HG03442 (cell line): ENCODE measurements around the gene HEATR5A.
"Not testable (repeated sequence)": the region's sequence is repeated elsewhere in the genome, so short reads cannot be mapped to it uniquely, and the experiment has no call there.

Source experiments
- ATAC-seq: cut with Tn5 transposase; IDR thresholded peaks from one replicate; pipeline ENCODE4 v1.9.1; 2021; ENCODE audit warnings: mild to moderate bottlenecking, moderate library complexity; ENCODE audit not compliant: unreplicated experiment

The HEATR5A gene

GRCh38 chr14:31420319-31421111 lies at the start of gene HEATR5A:
TSS of gene HEATR5A (minus strand) at chr14:31420550. CDS start at chr14:31402975, 17,575 bp downstream.
- peak; percentile 96 for ATAC-seq

DNA sequence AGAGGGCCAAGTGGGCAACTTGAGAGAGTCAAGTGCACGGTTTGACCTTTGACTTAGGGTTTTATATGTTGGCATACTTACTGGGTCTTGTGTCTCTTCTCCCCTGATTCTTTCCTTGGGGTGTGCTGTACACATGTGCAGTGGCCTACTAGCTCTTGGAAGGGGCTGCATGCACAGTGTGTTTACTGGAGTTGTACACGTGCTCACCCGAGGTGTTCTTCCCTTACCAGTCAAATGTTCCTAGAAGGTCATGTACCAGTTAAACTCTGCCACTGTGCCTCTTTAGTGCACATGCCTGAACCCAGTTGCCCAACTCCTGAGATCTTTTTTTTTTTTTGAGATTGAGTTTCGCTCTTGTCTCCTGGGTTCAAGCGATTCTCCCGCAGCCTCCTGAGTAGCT lies 46.2 kb upstream of the HEATR5A start:
- ATAC-seq, result no peak

DNA sequence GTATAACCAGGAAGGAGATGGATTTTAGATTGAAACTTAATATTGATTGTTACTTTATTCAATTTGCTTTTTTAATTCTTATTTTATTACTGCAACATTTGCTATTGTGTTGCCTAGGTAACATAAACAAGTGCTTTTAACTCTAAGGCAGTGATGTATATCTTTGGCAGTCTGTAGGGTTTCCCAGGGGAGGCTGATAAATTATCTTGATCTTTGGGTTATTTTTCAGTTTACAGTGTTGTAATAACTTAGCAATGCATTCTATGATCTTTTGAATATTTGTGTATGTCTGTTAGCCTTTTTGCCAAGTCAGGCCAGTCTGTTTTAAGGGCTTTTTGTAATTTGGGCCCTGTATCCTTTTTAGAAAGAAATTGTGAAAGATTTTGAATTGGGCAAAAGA lies 44.8 kb upstream of the HEATR5A start:
- no peak for ATAC-seq

DNA sequence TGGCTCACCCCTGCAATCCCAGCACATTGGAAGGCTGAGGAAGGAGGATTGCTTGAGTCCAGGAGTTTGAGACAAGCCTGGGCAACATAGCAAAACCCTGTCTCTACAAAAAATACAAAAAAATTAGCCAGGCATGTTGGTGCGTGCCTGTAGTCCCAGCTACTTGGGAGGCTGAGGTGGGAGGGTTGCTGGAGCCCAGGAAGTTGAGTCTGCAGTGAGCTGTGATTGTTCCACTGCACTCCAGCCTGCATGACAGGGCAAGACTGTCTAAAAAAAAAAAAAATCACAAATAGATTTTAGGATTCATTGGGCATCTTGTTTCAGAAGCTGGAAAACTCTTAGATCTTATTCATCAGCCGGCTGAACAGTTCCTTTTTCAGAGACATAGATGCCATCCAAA lies 42.1 kb upstream of the HEATR5A start:
- ATAC-seq, result not testable (repeated sequence)

GRCh38 chr14:31461545-31461944 lies 41.2 kb upstream of the HEATR5A start:
- ATAC-seq, result no peak

GRCh38 chr14:31457665-31458659 lies 37.6 kb upstream of the HEATR5A start:
- no peak for ATAC-seq

DNA sequence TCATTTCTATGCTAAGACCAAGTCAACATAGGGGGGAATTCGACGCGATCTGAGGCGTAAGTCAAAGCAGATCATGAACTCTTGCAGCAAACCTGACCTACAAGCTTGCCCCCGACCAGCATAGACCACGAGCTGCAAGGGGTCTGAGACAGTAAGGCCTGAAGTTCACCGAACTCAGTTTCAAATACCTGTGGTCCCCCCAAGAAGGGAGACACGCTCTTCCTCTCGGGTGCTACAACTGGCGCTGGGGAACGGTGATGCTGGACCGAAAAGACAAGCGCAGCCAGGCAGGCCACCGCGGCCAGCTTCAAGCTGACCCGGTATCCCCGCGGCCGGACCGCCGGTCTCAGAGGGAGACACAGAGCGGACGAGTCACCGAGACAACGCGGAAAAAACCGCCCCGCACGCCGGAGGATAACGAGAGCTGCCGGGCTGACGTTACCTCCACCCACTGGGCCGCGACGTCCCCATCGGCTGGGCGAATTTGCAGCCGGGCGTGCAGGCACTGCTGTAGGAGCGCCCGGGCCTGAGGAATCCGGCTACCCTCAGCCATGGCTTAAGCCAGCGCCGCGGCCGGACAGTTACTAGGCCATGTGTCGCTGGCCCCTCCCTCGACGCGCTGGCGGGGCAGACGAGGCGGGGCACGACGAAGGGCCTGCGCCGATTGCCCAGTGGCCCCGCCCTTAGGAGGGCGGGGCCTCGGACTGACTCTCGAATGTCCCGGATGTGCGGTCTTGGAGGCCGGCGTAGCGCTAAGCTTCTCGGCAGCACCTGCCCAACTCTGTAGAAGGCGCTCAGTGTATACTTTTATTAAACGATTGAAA lies 36.7 kb upstream of the HEATR5A start, which contains the start of gene DTD2:
TSS of gene DTD2 (minus strand) at position 666 of the 824 bp plus-strand sequence. CDS start at position 553, 113 bp downstream.
- ATAC-seq, result peak; percentile 96

- ATAC-seq, result peak; percentile 73
These were observed 29.7 kb upstream of the HEATR5A start for GRCh38 chr14:31449971-31450610.

DNA sequence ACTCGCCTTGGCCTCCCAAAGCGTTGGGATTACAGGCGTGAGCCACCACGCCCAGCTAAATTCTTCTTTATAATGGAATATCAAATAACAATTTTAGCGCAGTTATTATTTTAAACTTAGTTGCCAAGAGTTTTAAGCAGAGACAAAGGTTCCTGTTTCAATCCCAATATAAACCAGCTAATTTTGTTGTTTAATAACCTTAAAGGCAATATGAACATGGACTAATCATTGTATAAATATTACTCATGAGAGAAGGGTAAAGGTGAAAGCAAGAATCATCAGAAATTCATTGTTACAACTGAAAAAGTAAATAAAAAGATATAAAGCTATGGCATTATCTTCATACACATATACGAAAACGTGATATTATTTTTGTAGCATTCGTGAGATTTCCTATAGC lies 28.8 kb upstream of the HEATR5A start:
- ATAC-seq, result no peak

DNA sequence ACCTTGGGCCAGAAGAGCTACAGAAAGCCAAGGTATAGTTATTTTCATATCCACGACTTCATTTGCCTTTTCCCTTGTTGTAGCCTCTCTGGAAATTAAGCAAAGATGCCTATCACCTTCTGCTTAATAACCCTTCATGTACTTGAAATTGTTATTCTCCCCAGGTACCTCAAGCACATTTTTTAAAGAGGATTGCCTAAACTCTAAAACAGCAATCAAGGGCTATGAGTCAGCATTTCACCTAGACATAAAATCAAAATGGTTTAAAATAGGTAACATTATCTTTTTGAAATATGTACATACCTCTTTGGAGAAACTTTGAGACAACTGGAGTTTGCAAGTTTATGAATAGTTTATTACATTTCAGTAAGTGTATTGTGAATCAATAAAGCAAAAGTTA lies 25.4 kb upstream of the HEATR5A start:
- ATAC-seq, result no peak

DNA sequence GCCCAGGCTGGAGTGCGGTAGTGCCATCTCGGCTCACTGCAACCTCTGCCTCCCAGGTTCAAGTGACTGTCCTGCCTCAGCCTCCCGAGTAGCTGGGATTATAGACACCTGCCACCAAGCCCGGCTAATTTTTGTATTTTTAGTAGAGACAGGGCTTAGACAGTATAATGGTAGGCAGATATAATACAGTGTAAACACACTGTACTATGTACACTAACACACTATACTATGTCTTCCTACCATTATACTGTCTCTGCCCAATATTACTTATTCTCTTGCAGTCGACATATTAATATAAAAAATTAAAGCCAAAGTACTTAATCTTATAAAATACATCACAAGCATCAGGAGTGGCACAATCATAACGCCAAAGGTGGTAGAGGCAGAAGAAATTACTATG lies 21.9 kb upstream of the HEATR5A start:
- ATAC-seq, result no peak

DNA sequence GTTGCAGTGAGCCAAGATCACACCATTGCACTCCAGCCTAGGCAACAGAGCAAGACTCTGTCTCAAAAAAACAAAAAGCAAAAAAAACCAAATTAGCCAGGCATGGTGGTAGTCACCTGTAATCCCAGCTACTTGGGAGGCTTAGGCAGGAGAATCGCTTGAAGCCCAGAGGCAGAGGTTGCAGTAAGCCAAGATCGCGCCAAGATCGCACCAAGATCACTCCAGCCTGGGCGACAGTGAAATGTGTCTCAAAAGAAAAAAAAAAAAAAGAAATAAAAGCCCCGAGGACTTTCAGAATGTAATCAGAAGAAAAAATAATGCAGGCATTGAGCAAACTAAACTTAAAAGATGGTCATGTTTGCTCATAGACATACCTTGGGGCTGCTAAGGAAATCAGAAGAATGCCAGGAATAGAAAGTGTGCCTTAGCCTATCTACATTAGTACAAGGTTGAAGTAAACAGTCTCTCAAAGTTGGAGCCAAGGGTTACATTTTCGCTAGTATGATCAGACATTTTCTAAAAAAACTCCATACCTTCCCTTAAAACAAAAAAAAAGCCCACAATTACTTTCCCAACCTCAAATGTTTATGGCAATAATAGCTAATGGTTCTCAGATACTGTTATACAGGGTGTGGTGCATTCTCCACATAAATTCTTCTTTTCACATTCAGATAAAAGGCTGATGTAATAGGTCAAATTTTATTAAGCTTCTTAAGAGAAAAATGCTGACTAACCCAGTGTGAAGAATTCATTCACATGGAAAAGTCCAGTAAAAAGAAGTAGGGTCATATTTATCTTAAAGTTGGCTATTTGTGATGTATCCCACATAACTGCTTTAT lies 21.1 kb upstream of the HEATR5A start:
- no peak for ATAC-seq

- no peak for ATAC-seq
These were observed 19.9 kb upstream of the HEATR5A start for GRCh38 chr14:31440280-31440679.

- ATAC-seq, result no peak
These were observed 19.2 kb upstream of the HEATR5A start for GRCh38 chr14:31439561-31439960.

DNA sequence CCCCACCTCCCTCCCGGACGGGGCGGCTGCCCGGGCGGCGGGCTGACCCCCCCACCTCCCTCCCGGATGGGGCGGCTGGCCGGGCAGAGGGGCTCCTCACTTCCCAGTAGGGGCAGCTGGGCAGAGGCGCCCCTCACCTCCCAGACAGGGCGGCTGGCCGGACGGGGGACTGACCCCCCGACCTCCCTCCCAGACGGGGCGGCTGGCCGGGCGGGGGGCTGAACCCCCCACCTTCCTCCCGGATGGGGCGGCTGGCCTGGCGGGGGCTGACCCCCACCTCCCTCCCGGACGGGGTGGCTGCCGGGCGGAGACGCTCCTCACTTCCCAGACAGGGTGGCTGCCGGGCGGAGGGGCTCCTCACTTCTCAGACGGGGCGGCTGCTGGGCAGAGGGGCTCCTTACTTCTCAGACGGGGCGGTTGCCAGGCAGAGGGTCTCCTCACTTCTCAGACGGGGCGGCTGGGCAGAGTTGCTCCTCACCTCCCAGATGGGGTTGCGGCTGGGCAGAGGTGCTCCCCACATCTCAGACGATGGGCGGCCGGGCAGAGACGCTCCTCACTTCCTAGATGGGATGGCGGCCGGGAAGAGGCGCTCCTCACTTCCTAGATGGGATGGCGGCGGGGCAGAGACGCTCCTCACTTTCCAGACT lies 16.8 kb upstream of the HEATR5A start:
- not testable (repeated sequence) for ATAC-seq

GRCh38 chr14:31435276-31435675 lies 14.9 kb upstream of the HEATR5A start:
- no peak for ATAC-seq

DNA sequence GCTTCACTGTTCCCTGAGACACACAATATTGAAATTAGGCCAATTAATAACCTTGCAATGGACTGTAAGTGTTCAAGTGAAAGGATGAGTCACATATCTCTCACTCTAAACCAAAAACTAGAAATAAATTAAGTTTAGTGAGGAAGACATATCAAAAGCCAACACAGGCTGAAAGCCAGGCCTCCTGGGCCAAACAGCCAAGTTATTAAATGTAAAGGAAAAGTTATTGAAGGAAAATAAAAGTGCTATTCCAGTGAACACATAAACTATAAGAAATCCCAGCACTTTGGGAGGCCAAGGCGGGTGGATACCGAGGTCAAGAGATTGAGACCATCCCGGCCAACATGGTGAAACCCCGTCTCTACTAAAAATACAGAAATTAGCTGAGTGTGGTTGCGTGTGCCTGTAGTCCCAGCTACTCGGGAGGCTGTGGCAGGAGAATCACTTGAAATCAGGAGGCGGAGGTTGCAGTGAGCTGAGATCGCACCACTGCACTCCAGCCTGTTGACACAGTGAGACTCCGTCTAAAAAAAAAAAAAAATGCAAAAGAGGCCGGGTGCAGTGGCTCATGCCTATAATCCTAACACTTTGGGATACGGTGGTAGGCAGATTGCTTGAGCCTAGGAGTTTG lies 10.4 kb upstream of the HEATR5A start:
- ATAC-seq, result no peak

- no peak for ATAC-seq
These were observed 9.4 kb upstream of the HEATR5A start for GRCh38 chr14:31429791-31430190.
